ENCODE results near the gene CCL4L2.
A peak's percentile ranks its signal among the peaks of the same experiment; 100 is the strongest.
"Not testable (repeated sequence)": the region's sequence is repeated elsewhere in the genome, so short reads cannot be mapped to it uniquely, and the experiment has no call there.

The CCL4L2 gene

GRCh38 chr17:36220737-36221580, 10.1 kb downstream of the CCL4L2 start:
- DNase-seq (ENCODE audit: low read depth in 3 of 3): not testable (repeated sequence)

GRCh38 chr17:36221581-36222100, 10.8 kb downstream of the CCL4L2 start:
- DNase-seq (ENCODE audit: low read depth in 3 of 3): not testable (repeated sequence)

GRCh38 chr17:36222967-36223366, 12.1 kb downstream of the CCL4L2 start:
- DNase-seq (ENCODE audit: low read depth in 3 of 3): not testable (repeated sequence)

- DNase-seq (ENCODE audit: low read depth in 3 of 3): peak in 1 of 3 experiments; percentile 16
Observed at GRCh38 chr17:36229644-36230043, 18.8 kb downstream of the CCL4L2 start.

GRCh38 chr17:36242046-36242445, 31.2 kb downstream of the CCL4L2 start:
- DNase-seq (ENCODE audit: low read depth in 3 of 3): not testable (repeated sequence)

Measured in stimulated activated CD4-positive, alpha-beta T cell treated with anti-CD3 and anti-CD28 coated beads, TNF-alpha, amount 100 ng/mL, for 24 hours (primary cell).